Measurements from ENCODE around the gene SPTBN1. TPM values are rescaled to one million over a fixed set of nuclear protein-coding genes. Genes with fewer than 3 reads are reported as not detected.

SPTBN1 gene
- total and polyA plus RNA-seq, 2 donors (not counting 3 experiments of a cell fraction or from before 2014, with no cell fraction given) = 63.3 to 320 TPM

GRCh38 chr2:54629914-54630857, 174.1 kb downstream of the SPTBN1 start:
- H3K9me3 ChIP-seq (replicated peaks; ENCODE audit: control insufficient read depth, insufficient read depth, low read length) = no peaks in the 10 kb centered on the region
- peaks cover 16% of the 10 kb centered on the region for H3K79me2 ChIP-seq (ENCODE audit: control insufficient read depth, insufficient read depth, low read length)
- H3K27me3 ChIP-seq (ENCODE audit: control insufficient read depth in 2 of 2, insufficient read depth in 2 of 2, low read length in 2 of 2) = no peaks in the 10 kb centered on the region
- ChIA-PET CTCF (no interaction called here), POLR2A (no interaction called here)
- H3K36me3 ChIP-seq (ENCODE audit: control insufficient read depth in 2 of 2, extremely low read depth in 1 of 2, insufficient read depth in 2 of 2, low read length in 2 of 2) = peaks cover 41 to 64% of the 10 kb centered on the region in 2 experiments
- no peak overlapping the region for H3K9ac ChIP-seq (replicated peaks; ENCODE audit: extremely low read depth, insufficient read depth, low read length)
- TF ChIP-seq MYC (IDR thresholded peaks at IDR 0.05; ENCODE audit: low read depth, low read length) (no peak), EZH2 (IDR thresholded peaks at IDR 0.05; ENCODE audit: borderline replicate concordance, low read depth, low read length, severe bottlenecking) (no peak), CTCF (IDR thresholded peaks at IDR 0.05; ENCODE audit: extremely low read depth in 1 of 2, insufficient read depth in 1 of 2, low read depth in 1 of 2, low read length in 2 of 2) (no peak), JUN (IDR thresholded peaks at IDR 0.05; ENCODE audit: borderline replicate concordance, insufficient read depth, insufficient read length, low read depth) (peak; percentile 38), FOS (IDR thresholded peaks at IDR 0.05; ENCODE audit: borderline replicate concordance, insufficient read depth, low read length) (no peak), POLR2A (IDR thresholded peaks at IDR 0.05; ENCODE audit: low read depth, low read length) (no peak), MAX (IDR thresholded peaks at IDR 0.05; ENCODE audit: insufficient read depth, insufficient read length) (no peak), POLR2AphosphoS5 (IDR thresholded peaks at IDR 0.05; ENCODE audit: insufficient read depth, low read depth, low read length) (no peak), GATA2 (IDR thresholded peaks at IDR 0.05; ENCODE audit: insufficient read depth, insufficient read length, low read depth, low read length) (no peak)
- FAIRE-seq (no peak), DNase-seq (ENCODE audit: low read depth, low spot score) (no peak)
- H2AFZ ChIP-seq (ENCODE audit: low read depth, low read length) = no peak overlapping the region
- H3K4me1 ChIP-seq (ENCODE audit: control insufficient read depth, extremely low read depth, insufficient read depth, low read length) = peaks cover 29% of the 10 kb centered on the region
- no peaks in the 10 kb centered on the region for H3K9me1 ChIP-seq (replicated peaks; ENCODE audit: control insufficient read depth, extremely low read depth, insufficient read depth, low read length)
- H3K4me2 ChIP-seq (ENCODE audit: insufficient read depth, low read length) = no peak overlapping the region
- no peak overlapping the region for H3K4me3 ChIP-seq (replicated peaks in 1 of 3; ENCODE audit: insufficient read depth in 1 of 3, low read depth in 1 of 3, low read length in 3 of 3)
- no peaks in the 10 kb centered on the region for H4K20me1 ChIP-seq (replicated peaks; ENCODE audit: control insufficient read depth, extremely low read depth, insufficient read depth, low read length)
- dilution Hi-C loops (cut with MboI; ENCODE audit: extremely low pct_ligation_motif_present, low sequenced_read_pairs) = no loop called here
- H3K27ac ChIP-seq (ENCODE audit: insufficient read depth, low read depth, low read length) = peak overlapping the region; percentile 45
- intact Hi-C loops (cut with micrococcal nuclease) = no loop called here
- BruUV-seq (replicated peaks) = no TSS peak
